NCI-H524 (cell line): Measurements from ENCODE around the gene HOXD11.
A peak's percentile ranks its signal among the peaks of the same experiment; 100 is the strongest.

Experiments used
- DNase-seq, 2 experiments: peaks; one replicate each; lab custom pipeline; 2025; lab: John Stamatoyannopoulos, UW

Gene HOXD11

DNA sequence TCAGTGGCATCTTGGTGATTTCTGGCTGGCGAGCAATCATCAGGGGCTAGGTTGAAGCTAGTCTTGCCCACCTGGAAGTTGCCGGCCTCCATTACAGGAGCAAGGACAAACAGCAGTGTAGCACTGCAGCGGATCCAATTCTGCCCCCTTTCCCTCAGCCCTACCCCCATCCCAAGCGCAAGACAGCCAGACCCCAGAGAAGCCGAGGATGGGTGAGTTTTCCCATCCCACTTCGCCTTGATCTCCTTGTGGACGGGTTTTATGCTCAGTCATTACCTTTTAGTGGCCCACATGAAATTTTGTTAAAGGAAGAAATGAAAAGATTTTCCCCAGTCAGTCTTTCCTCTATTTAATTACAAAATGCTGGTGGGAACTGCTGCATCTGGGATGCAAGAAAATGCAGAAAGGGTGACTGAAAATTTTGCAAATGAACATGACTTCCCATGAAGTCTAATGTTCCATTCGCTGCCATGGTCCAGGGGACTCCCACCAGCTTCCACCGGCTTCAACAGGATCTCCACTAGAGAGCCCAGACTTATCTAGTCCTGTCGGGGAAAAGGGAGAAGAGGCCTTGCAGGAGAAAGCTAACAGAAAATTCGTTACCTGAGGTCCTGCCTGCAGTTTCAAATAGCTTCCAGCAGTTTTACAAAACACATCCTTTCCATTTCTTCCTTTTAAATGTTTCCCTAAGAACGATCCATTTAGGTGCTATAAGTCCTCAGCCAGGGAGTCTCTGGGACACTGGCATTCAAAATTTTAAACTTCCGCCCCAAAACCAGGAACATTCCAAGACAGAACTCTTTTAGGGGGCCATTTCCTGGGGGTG, 13.5 kb downstream of the HOXD11 start:
- DNase-seq = no peak

DNA sequence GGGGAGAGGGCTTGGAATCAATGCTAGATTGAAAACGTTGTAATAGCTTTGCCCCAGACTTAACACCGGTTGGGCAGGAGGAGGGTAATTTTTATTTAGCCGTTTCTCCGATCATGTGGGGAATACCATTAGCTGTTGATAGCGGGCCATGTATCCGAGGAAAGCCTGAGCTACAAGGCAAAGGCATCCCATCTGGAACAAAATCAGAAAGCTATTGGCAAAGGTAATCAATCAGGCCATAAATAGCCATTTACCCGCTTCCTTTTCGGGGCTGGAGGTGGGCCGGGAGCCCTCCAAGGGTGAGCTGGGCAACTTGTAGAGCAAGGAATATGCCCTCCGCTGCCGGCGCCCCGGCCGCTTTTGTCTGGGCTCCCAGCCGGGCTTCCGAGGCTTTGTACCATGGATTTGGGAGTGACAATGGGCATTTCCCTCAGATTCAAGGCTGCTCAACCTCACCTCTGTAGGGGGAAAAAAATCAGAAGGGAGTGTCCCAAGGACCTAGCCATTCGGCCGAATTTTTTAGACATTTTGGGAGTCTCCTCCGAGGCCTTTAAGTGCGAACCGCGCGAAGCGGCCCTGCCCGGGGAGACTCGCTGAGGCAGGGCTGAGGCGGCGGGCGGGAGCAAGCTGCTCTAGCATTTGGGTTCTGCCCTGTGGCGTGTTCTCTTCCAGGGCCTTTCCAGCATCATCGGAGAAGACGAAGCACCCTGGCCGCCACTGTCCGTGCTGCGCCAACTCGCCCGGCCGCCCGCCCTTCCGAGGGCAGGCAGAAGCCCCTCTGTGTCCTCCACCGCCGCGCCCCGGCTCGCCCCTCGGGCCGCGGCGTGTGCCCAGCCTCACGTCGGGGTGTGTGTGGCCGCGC, 14.3 kb downstream of the HOXD11 start:
- DNase-seq = no peak

- DNase-seq = peak; percentile 54 to 60
These were observed 15.1 kb downstream of the HOXD11 start for GRCh38 chr2:176122052-176122682.

DNA sequence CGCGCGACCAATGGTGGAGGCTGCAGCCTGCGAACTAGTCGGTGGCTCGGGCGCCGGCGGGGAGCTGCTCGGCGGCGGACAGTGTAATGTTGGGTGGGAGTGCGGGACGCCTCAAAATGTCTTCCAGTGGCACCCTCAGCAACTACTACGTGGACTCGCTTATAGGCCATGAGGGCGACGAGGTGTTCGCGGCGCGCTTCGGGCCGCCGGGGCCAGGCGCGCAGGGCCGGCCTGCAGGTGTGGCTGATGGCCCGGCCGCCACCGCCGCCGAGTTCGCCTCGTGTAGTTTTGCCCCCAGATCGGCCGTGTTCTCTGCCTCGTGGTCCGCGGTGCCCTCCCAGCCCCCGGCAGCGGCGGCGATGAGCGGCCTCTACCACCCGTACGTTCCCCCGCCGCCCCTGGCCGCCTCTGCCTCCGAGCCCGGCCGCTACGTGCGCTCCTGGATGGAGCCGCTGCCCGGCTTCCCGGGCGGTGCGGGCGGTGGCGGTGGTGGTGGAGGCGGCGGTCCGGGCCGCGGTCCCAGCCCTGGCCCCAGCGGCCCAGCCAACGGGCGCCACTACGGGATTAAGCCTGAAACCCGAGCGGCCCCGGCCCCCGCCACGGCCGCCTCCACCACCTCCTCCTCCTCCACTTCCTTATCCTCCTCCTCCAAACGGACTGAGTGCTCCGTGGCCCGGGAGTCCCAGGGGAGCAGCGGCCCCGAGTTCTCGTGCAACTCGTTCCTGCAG, 15.8 kb downstream of the HOXD11 start, which contains the start of gene HOXD9:
Gene HOXD9 (plus strand): TSS at position 37 of the 728 bp plus-strand sequence. CDS start 50 bp downstream, at position 87.
- peak in 1 of 2 experiments; percentile 72 for DNase-seq

DNA sequence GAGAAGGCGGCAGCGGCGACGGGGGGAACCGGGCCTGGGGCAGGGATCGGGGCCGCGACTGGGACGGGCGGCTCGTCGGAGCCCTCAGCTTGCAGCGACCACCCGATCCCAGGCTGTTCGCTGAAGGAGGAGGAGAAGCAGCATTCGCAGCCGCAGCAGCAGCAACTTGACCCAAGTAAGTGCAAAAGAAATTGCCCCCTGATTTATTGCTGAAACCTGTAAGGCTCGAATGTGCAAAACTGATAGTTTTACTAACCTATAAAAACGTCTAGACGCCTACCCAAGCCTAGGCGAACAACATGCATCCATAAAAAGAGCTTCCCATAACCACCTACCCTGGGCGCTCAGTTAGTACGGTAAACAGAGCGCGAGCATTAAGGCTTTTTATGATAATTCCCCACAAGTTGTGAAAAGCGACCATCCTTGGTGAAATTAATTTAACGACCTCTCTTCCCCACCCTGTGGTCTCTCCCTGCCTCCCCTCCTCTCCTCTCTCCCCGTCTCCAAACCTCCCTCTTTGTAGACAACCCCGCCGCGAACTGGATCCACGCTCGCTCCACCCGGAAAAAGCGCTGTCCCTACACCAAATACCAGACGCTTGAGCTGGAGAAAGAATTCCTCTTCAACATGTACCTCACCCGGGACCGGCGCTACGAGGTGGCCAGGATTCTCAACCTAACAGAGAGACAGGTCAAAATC, 16.5 kb downstream of the HOXD11 start:
- no peak for DNase-seq

GRCh38 chr2:176124110-176124946, 17.2 kb downstream of the HOXD11 start:
- no peak for DNase-seq

GRCh38 chr2:176124947-176125771, 18.1 kb downstream of the HOXD11 start:
- no peak for DNase-seq

DNA sequence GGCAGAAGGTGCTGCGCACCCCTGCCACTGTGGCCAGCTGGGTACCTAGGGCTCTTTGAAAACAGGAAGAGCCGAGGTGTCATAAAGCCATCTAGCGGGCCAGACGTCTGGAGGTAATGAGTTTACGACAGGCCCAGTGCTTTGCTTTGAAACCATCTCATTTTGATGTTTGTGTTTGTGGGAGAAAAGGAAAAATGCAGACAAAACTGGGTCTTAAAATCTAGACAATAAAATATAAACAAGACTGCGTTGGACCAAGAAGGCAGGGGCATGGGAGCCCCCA, 18.6 kb downstream of the HOXD11 start:
- DNase-seq = no peak

DNA sequence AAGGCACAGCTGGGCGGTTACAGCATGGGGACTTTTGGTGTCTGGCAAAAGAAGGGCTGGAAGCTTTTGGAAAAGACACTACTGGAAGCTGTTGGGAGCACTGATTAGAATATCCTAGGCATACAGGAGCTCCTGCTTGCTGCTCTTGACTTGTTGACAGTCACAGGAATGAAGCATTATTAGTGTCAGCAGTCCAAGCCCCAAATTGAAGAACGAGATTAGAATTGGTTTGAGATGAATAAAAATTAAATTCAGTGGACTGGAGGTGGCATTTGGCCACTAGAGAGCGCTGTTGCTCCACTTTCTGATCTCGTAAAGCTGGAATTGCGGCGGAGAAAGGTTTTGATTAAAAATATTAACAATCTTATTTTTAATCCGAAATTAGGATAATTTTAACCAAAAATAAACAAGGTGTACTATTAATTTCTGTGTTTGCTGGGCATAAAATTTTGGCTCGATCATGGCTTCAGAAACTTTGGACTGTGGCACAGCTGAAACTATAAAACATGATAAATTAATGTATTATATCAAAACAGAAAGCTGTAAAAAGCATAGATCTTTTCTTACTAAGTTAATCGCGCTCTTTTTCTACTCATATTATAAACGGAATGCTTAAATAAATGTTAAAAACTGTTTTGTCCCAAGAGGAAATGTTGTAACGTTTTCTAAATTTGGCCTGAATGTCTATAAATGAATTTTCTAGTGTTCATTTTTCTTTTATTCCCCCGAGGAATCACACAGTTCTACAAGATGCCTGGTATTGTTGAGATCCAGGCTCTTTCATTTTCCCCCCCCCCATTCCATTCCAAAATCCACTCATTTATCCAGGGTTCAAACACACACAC, 20.1 kb downstream of the HOXD11 start:
- DNase-seq = peak in 1 of 2 experiments; percentile 47

GRCh38 chr2:176127774-176128072, 20.6 kb downstream of the HOXD11 start:
- no peak for DNase-seq

DNA sequence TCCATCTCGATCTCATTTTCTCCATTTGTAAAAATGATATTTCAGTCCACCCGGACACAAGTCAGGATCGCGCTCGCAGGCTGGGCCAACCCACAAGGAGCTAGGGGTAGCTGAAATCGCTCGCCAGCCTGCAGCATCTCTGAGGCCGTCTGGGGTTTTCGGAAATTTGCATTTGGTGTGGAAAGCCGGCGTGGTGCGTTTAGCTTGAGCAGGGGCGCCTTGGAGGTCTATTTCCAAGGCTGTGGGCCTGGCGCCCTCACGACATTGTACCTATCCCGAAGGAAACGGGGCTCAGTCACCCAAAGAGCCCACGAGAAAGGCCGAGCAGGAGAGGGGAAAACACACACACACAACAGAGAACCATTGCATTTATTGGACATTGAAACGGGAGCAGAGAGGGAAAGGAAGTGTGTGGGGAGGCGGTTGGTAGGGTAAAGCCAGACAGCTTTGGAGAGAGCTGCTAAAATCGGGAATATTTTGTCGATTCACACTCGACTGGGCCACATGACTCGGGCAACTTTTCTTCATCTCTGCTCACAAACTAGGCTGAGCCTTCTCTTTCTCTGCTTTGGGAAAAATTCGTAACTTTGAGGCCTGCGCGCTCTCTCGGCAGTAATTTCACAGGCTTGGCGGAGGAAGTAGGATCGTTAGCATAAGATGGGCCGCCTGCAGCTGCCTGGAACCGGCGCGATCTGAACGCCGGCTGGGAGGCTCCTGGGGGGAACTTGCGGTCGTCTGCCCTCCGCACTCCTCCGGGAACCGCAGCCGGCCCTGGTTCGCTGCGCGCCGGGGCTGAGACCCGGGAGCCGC, 21.3 kb downstream of the HOXD11 start:
- peak in 1 of 2 experiments; percentile 55 for DNase-seq

DNA sequence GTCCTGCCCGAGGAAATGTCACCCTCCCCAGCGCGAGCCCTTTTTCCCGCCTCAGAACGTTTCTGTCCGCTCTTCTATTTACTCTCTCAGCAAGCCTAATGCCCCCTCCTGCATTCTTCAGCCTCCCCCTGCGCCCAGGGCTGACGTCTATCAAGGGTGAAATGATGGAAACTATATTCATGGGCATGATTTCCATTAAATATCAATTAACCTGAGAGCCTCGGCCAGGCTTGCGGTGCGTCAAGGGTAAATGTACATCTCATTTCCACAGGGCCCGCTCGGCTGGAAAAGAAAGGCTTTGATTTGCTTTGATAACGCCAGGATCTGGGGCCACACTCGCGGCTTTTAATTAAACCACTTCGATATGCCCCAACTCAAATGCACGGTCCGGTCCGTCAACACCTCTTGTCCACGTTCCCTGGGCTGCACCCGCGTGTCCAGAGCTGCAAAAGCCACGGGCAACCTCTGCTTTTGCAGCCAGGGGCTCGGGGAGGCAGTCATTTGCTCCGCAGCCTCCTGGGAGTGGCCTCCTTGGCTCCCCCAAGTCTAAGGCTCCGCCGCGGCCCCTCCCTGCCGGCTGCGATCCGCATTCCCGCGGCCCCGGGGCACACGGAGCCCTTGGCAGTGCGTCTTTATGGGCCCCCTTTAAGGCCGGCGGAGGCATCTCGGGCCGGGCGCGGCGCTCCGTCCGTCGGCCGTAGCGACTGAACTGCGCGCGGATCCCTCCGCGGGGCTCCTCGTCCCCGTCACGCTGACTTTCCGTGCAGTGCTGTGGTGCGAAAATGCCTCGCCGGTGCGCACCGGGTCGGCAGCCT, 22.1 kb downstream of the HOXD11 start, which contains the start of gene HOXD8:
Gene HOXD8 (plus strand): TSS at position 724 of the 815 bp plus-strand sequence. CDS start 662 bp downstream, outside the sequence.
- peak; percentile 53 to 82 for DNase-seq

DNA sequence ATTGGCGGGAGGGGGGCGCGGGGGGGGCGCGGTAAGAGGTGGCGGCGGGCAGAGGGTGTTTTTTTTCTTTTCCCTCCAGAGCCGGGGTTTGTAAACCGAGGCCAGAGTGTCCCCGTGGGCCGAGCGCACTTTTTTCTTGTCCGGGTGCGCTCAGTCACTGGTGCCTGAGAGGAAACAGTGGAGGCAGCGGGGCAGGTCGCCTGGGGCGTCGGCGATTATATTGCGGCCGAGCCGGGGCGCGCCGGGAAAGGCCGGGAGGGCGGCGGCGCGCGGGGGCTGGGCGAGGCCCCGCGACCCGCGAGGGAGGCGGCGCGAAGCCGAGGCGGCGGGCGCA, 22.7 kb downstream of the HOXD11 start:
- DNase-seq = peak in 1 of 2 experiments; percentile 57

- peak in 1 of 2 experiments; percentile 59 for DNase-seq
These were observed 23.3 kb downstream of the HOXD11 start for GRCh38 chr2:176130147-176130956.

- DNase-seq = no peak
These were observed 24.1 kb downstream of the HOXD11 start for GRCh38 chr2:176130957-176131847.
